HG02642 (cell line): ENCODE results near the gene RNGTT.

ENCODE experiments used
- ATAC-seq: cut with Tn5 transposase; IDR thresholded peaks from one replicate; pipeline ENCODE4 v1.9.1; 2021; ENCODE audit warnings: mild to moderate bottlenecking; ENCODE audit not compliant: unreplicated experiment, poor library complexity

The RNGTT gene

GRCh38 chr6:88623531-88623930, 339.9 kb downstream of the RNGTT start:
- no peak for ATAC-seq

DNA sequence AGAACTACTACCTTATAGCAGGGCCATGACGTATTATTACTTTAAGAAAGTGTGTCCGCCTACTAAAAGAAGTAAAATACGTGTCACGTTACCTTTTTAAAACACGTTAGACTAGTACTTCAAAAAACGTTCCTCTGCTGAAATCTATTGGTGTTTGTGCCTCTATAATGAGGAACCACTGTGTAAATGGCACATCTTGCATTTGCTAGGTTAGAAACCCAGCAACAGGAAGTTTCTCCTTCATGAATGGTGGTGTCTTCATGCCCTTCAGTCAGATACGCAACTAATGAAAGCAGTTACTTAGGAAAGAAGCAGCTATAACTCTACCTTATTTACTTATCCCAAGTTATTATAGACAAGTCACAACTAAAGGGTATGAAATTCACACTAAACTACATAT, 343.5 kb downstream of the RNGTT start:
- no peak for ATAC-seq

- ATAC-seq = peak; percentile 48
Measured at GRCh38 chr6:88616380-88616779, 347.0 kb downstream of the RNGTT start.

- ATAC-seq = no peak
Measured at GRCh38 chr6:88614316-88614877, 349.0 kb downstream of the RNGTT start.

DNA sequence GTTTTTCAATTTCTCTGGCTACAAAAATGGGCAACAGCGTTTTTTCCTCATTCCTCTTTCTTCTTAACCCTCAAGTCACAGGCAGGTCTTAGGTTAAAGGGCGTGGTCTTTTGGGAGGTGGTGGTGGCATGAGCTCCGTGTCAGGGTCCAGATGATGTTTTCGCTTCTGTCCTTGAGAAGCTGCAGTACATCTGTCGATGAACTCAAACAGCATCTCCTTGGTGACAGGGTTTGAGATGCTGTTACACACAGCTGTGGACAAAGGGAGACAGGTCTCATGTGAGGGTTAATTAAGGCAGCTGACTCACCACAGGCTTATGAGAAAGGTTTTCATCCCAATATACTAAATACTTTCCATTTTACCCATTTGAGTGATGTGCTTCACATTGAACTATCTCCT, 350.8 kb downstream of the RNGTT start:
- peak; percentile 45 for ATAC-seq

DNA sequence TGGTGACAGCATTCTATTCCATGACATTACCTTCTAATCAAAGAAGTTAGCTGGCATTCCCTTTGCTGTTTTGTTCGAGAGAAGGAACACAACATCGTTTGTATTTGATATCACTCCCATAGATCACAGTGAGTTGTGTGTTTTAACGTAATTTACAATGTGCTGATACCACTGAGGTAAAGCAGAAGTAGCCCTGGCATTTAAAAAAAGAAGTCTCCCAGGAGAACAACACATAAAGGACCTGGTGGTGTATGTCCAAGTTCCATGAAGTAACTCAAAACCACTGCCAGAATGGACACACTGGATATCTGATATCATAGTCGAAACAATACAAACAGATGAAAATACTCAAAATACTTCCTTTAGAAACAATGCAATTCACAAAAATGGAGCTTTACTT, 351.7 kb downstream of the RNGTT start:
- ATAC-seq = no peak

DNA sequence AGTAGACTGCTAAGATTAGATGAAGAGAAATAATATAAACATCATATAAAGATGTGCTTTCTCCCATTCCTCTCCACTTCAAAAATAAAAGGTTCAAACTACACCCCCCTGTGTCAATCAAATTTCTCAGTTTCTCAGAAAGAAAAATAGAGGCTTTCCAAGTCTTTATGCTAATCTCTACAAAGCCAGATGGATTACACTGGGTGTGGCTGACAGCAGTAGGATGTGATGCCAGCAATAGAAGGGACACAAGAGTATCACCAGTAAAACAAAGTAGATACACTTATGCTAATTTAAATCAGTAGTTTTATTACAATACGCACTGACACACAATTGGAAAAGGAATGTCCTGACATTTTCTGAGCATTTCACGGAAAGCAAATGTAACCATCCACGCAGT, 353.4 kb downstream of the RNGTT start:
- no peak for ATAC-seq

DNA sequence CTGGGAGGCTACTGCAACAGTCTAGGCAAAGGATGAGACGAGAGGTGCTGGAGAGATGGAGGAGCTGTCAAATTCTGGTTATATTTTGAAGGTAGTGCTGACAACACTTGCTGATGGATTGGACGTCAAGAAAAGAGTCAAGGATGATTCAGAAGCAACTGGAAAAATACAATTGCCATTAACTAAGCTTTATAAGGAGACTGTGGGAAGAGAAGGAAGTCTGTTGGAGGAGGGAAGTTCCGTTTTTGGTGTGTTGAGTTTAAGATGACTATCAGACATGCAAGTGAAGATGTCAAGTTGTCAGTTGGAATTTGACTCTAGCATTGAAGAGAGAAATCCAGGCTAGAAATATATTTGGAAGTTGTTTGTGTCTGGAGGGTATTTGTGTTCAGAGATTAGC, 358.1 kb downstream of the RNGTT start:
- ATAC-seq = no peak

- peak; percentile 71 for ATAC-seq
Measured at GRCh38 chr6:88599571-88599970, 363.8 kb downstream of the RNGTT start.

DNA sequence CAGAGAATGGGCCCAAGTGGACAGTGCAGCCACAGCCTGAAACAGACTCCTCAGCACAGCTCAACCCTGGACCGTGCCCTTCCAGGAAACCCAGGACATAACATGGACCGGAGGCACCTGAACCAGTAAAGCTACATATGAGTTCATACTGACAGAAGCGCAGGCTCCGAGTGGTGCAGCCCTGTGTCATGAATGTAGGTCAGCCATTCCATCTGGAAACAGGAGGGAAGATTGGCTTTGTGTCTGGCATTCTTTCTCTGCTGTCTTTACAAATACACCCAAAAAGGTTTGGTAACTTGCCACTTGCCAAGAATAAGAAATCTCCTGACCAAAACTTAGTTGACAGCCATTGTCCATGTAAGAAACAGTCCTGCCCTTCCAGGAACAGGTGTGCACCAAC, 366.6 kb downstream of the RNGTT start:
- no peak for ATAC-seq

DNA sequence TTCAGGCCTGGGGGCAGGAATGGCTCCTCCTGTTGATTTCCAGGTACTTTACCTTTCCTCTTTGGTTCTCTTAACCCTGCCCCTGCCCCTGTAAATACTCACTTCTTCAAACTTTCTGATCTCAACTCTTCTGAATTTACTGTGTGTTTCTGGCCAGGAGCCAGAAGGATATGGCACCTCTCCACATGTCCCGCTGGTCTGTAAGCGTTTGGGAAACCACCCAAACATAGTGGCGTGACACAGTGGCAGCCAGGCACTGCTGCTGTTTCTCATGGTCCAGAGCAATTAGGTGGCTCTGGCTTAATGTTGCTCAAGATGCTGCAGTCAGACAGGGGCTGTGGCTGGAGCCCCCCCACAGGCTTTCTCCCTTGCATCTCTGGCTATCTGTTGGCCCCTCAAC, 374.5 kb downstream of the RNGTT start:
- ATAC-seq = no peak

DNA sequence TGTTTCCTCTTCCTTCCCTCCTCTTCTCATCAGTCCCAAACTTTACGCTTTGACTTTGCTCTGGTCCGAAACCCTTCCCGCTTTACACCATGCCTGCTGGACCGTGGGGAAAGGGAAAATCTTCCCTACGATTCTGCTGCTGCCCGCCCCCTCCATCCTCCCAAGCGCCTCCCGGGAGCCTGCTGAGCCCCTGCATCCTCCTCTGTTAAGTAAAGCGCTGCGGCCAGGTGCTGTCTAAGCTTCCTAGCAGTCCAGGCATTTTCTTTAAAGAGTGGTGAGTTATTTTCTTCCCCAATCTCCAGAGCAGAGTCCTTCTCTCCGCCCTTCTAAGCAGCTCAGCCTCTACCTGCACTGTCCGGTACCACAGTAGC, 376.3 kb downstream of the RNGTT start:
- no peak for ATAC-seq

GRCh38 chr6:88586371-88587149, 376.9 kb downstream of the RNGTT start:
- no peak for ATAC-seq

DNA sequence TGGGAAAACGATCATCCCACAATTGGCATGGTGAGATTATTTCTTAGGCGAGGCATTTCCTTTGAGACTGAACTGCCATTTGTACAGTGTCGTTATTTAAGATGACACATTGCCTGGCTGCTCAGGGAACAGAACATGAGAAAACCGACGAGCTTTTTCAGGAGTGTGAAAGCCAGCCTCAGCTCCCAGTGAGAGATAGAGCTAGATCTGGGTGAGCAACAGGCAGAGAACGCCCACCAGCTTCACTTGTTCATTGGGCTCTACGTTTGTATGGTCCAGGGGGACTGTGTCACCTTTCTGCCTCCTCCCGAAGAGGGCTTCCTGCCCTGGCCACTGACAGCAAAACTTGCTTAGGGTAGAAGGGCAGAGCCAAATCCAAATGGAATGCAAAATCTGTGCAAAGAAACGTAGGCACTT, 378.1 kb downstream of the RNGTT start:
- ATAC-seq = no peak

- ATAC-seq = no peak
Measured at GRCh38 chr6:88584581-88585275, 378.7 kb downstream of the RNGTT start.

- ATAC-seq = no peak
Measured at GRCh38 chr6:88577461-88577860, 386.0 kb downstream of the RNGTT start.

DNA sequence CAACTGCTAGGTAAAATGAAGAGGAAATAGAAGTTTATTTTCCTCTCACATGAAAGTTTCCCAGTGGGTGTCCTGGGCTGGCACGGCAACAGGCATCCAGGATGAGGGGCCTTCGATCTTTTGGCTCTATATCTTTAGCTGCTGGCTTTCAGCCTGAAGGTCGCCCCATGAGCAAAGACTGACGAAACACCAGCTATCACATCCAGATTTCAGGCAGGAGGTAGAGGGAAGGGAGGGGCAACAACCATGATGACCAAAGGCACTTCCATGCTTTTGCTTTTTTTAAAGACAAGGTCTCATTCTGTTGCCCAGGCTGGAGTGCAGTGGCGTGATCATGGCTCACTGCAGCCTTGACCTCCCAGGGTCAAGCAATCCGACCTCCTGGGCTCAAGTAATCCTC, 387.9 kb downstream of the RNGTT start:
- ATAC-seq = no peak

GRCh38 chr6:88574651-88575050, 388.8 kb downstream of the RNGTT start:
- no peak for ATAC-seq

DNA sequence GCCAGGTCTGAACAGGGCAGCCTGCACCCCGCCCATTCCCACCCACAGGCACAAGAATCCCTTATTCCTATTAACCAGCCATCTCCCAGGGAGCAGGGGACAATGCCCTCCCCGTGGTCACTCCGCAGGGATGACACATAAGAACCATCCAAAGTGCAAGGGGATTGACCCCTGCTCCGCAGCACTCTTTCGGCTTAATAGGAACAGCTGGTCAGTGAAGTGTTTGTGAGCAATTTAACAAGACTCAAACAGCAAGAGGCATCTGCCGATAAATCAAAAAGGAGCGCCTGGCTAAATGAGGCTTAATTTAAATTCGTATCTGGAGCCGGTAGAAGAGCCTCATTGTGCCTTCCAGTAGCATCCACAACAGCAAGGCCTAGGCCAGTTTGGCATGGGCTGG, 389.4 kb downstream of the RNGTT start:
- ATAC-seq = no peak

- ATAC-seq = no peak
Measured at GRCh38 chr6:88573561-88573960, 389.9 kb downstream of the RNGTT start.

GRCh38 chr6:88572449-88573139, 390.8 kb downstream of the RNGTT start:
- no peak for ATAC-seq
